Right ventricle myocardium inferior (tissue), 1 donor: ENCODE data around the gene CHRNA7. TPM values are rescaled to one million over a fixed set of nuclear protein-coding genes. Genes with fewer than 3 reads are reported as not detected.

Experiments used
- ATAC-seq: fragments of 200-7000 bp; cut with Tn5 transposase; one replicate; pipeline ENCODE4 v1.9.1; 2020; ENCODE audit warnings: mild to moderate bottlenecking, moderate library complexity
- DNase-seq: peaks from one replicate; pipeline ENCODE4 v3.0.0; 2021; ENCODE audit errors: missing footprints
- intact Hi-C: fragments of 100-400 bp; cut with DNase I; formaldehyde crosslinking; loops from one replicate; pipeline ENCODE4 v1.11.0; 2022
- total RNA-seq: library from RNA; stranded (reverse); fragmentation: NEBNext Ultra II Directional; extraction: Animal tissue kit (Norgen Biotek cat#: 25700); gene quantifications from one replicate; pipeline ENCODE4 v1.2.1, GENCODE V29; 2021
- donor health status: DM: no; HTN: yes; CAD: no; lungs with severe emphysema.

The CHRNA7 gene
- total RNA-seq, 1 donor from 2014 or later: 1.2 TPM

- ATAC-seq: no peak
- no peak for DNase-seq
- intact Hi-C loops: no loop called here
Measured at GRCh38 chr15:32057876-32058425, 27.6 kb downstream of the CHRNA7 start.

GRCh38 chr15:32060706-32061105 lies 30.4 kb downstream of the CHRNA7 start:
- no peak for DNase-seq
- intact Hi-C loops: no loop called here
- ATAC-seq: no peak

GRCh38 chr15:32067115-32067514 lies 36.8 kb downstream of the CHRNA7 start:
- intact Hi-C loops: no loop called here
- DNase-seq: no peak
- ATAC-seq: no peak

GRCh38 chr15:32089851-32090359 lies 59.6 kb downstream of the CHRNA7 start:
- intact Hi-C loops: no loop called here
- no peak for DNase-seq
- no peak for ATAC-seq

- DNase-seq (no peak), ATAC-seq (no peak)
- intact Hi-C loops: no loop called here
Measured at GRCh38 chr15:32091505-32092380, 61.4 kb downstream of the CHRNA7 start.

- ATAC-seq (no peak), DNase-seq (no peak)
- intact Hi-C loops: no loop called here
Measured at GRCh38 chr15:32096213-32096612, 65.9 kb downstream of the CHRNA7 start.

GRCh38 chr15:32096916-32097617 lies 66.8 kb downstream of the CHRNA7 start:
- DNase-seq (no peak), ATAC-seq (no peak)
- intact Hi-C loops: no loop called here

- ATAC-seq (no peak), DNase-seq (no peak)
- intact Hi-C loops: no loop called here
Measured at GRCh38 chr15:32098033-32098432, 67.7 kb downstream of the CHRNA7 start.

- DNase-seq (no peak), ATAC-seq (no peak)
- intact Hi-C loops: no loop called here
Measured at GRCh38 chr15:32099097-32099785, 68.9 kb downstream of the CHRNA7 start.

GRCh38 chr15:32099956-32100684 lies 69.8 kb downstream of the CHRNA7 start:
- intact Hi-C loops: no loop called here
- DNase-seq (no peak), ATAC-seq (peak; percentile 68)

- DNase-seq: no peak
- intact Hi-C loops: no loop called here
- ATAC-seq: peak; percentile 51
Measured at GRCh38 chr15:32104061-32104995, 74.0 kb downstream of the CHRNA7 start.

- ATAC-seq: peak; percentile 93
- peak; percentile 74 for DNase-seq
- intact Hi-C loops: loop anchor here (5.0 kb wide), 1 partner anchor 73 kb away; the partner anchor contains the start of gene CHRNA7
Measured at GRCh38 chr15:32105258-32106241, 75.2 kb downstream of the CHRNA7 start.

- no peak for ATAC-seq
- intact Hi-C loops: loop anchor here (5.0 kb wide), 1 partner anchor 74 kb away; the partner anchor contains the start of gene CHRNA7
Measured at GRCh38 chr15:32106401-32107381, 76.4 kb downstream of the CHRNA7 start.

GRCh38 chr15:32107477-32108080 lies 77.3 kb downstream of the CHRNA7 start:
- DNase-seq (no peak), ATAC-seq (no peak)
- intact Hi-C loops: loop anchor here (5.0 kb wide), 1 partner anchor 75 kb away; the partner anchor contains the start of gene CHRNA7

More at GRCh38 chr15:32106401-32107381, 76.4 kb downstream of the CHRNA7 start:
- no peak for DNase-seq
